HL-60/S4 (cell line): ENCODE measurements around the gene SHANK3.

Source experiments
- in situ Hi-C: fragments of 300-500 bp; cut with MboI; formaldehyde crosslinking; loops from 2 replicates; pipeline ENCODE4 v1.14.3; 2022; ENCODE audit warnings: low sequenced_read_pairs

Gene SHANK3

DNA sequence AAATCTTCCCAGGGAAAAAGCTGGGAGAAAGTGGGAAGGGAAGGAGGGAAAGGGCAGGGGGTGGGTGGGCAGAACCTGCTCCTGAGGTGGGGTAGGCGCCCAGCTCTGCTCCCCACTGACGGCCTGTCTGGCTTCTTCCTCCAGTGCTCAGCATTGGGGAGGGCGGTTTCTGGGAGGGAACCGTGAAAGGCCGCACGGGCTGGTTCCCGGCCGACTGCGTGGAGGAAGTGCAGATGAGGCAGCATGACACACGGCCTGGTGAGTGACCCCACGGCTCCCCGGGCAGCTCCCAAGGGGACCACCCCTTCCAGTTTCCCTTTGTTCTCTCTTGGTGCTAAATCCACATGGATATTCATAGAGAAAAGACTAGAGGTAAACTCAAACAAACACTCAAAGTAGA lies 25.9 kb downstream of the SHANK3 start:
- in situ Hi-C loops, result no loop called here

DNA sequence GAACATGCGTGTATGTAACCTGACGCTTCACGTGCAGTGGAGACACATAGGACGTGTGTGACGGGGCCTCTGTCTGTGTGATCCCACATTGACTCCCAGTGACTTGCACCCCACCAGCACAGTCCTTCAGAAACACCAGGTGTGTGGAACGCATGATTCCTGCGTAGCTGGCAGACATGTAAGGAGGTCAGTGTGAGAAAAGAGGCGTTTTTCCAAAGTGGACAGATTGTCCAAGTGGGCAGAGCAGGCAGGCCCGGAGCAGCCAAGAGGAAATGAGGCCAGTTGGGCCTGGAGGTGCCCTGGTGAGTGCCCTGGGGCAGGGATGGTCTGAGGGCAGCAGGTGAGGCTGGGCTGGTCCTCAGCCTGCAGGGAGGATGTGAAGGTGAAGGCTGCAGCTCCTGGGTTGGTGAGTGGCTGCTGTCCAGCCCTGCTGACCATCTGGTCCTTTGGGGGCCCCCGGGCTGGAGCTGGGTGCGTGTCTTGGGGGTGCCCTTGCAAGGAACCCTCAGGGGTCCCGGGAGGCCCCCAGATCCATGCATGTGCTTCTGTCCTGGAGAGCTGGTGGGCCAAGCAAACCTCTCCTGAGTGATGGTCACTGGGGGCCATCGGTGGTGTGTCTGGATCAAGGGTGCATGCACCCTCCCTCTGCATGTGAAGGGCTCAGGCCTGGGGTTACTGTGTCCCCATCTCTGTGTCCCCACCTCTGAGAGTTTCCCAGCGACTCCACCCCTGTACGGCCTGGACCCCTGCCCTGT lies 26.6 kb downstream of the SHANK3 start:
- in situ Hi-C loops, result no loop called here

DNA sequence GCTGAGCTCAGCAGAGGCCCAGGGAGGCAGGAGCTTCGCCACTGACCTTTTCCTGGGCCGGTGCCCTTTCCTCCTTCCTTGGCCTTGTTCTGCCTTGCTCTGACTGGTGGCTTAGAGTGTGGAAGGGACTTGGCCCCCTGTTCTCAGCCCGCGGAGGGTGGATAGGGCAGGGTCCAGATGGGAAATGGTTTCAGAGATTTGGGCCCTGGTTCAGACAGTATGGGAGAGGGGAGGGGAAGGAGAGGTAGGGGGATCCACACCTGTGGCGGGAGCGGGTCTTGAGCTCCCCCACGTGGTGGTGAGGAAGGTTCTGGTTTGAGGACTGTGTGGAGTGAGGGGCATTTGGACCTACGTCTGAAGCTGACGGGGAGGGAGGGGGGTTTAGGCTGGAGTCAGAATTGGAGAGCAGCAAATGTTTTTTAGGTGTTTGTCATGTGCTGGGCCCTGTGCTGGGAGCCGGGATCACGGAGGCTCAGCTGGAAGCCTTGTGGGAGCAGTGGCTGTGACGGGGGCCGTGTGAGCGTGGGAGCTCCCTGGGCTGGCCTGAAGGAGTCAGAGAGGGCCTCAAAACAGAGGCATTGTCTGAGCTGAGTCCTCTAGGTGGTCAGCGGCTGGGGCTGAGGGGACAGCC lies 27.2 kb downstream of the SHANK3 start:
- in situ Hi-C loops, result no loop called here

DNA sequence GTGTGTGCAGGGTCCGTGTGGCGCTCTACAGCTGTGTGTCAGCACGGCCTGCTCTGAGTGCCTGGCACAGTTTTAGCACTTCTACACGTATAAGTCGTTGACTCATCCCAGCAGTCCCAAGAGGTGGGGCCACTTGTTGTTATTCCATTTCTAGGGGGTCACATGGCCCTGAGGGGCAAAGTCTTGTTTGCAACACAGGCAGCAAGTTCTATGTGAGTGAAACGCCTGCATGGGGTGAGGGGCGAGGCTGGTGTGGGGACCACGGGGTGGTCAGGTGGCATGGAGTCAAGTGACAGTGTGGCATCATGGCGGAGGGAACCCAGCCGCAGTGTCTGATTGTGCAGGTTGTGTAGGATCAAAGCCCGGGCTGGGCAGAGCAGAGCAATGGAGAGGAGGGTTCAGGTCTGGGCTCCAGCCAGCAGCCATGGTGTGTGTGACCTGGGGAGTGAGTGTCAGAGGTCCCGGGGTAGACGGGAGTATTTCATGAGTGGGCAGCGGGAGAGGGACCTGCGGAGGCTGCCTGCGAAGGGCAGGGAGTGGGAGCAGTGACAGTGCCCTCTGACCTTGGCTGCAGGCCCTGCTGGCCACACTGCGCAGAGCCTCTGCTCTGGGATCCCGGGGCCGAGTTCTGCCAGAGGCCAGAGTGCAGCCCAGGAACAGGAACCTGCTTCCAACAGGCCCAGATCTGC lies 27.9 kb downstream of the SHANK3 start:
- in situ Hi-C loops, result no loop called here

DNA sequence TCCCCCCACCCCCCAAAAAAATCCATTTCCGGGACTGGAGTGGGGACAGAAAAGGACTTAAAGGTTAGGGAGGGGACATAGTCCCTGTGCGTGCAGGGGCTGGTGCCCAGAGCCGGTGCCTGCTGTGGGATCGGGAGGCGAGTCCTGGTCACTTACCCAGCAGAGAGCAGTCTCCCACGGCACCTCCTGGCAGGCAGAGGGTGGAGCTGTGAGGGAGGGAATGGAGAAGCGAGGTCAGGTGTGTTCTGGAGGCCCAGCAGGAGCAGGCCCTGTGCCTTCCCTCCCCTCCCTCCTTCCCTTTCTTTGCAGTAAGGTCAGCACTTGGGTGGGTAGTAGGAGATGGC lies 28.4 kb downstream of the SHANK3 start:
- in situ Hi-C loops, result no loop called here

DNA sequence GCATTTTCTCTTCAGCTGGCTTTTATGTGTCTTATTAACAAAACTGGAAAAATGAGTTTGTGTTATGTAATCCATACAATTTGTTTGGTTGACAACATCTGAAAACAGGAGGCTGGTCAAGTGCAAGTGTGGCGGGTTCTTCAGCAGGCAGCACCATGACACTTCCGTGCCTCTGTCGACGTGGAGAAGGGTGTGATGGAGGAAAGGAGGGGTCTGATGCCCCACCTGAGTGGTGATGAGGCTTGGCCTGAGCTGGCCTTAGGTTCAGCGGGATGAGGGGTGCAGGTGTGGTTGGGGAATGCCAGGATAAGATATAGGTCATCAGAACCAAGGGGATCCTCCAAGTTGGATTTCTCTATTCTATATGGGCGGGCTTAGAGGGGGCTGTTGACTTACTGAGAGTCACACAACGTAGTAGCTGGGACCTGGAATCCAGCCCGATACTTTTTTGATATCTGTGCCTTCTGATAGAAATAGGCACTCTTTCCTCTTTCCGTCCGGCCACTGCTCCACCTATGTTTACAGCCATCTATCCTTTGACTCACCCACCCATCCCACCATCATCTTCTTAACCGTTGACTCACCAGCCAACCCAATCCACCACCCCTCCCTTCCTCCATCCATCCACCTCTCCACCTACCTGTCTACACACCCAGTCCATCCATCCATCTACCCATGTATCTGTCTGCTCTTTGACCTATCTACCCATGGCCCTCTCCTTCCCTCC lies 29.0 kb downstream of the SHANK3 start:
- in situ Hi-C loops, result no loop called here

- in situ Hi-C loops, result no loop called here
These were observed 29.6 kb downstream of the SHANK3 start for GRCh38 chr22:50702261-50702671.

- in situ Hi-C loops, result no loop called here
These were observed 30.4 kb downstream of the SHANK3 start for GRCh38 chr22:50702821-50703725.

DNA sequence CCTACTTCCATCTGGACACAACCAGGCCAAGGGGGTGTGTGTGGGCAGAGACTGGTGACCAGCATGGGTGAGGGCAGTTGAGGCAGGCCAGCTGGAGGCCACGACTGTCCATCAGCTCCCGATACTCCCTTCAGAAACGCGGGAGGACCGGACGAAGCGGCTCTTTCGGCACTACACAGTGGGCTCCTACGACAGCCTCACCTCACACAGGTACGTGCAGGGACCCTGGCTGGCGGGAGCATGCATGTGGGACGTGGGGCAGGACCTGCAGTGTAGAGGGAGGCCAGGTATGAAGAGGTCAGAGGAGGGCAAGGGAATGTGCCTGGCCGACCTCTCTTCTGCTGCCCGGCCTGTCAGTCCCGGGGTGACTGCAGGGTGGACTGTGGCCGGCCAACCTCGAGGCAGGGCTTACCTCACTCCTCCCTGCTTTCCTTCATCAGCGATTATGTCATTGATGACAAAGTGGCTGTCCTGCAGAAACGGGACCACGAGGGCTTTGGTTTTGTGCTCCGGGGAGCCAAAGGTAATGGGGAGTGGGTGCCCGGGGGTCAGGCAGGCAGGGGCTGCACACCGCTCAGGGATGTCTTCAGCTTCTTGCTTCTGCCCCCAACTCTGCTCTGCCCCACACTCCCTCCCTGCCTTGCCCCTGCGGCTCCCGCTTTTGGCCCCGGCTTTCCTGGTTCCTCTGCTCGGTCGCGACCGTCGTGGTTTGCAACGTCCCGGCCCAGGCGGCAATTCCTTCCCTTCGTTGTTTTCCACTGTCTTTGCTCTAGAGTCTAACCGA lies 31.3 kb downstream of the SHANK3 start:
- in situ Hi-C loops, result no loop called here

GRCh38 chr22:50704510-50705218 lies 32.0 kb downstream of the SHANK3 start:
- in situ Hi-C loops, result no loop called here

- in situ Hi-C loops, result no loop called here
These were observed 32.6 kb downstream of the SHANK3 start for GRCh38 chr22:50705219-50705691.

- in situ Hi-C loops, result no loop called here
These were observed 33.3 kb downstream of the SHANK3 start for GRCh38 chr22:50705851-50706351.

DNA sequence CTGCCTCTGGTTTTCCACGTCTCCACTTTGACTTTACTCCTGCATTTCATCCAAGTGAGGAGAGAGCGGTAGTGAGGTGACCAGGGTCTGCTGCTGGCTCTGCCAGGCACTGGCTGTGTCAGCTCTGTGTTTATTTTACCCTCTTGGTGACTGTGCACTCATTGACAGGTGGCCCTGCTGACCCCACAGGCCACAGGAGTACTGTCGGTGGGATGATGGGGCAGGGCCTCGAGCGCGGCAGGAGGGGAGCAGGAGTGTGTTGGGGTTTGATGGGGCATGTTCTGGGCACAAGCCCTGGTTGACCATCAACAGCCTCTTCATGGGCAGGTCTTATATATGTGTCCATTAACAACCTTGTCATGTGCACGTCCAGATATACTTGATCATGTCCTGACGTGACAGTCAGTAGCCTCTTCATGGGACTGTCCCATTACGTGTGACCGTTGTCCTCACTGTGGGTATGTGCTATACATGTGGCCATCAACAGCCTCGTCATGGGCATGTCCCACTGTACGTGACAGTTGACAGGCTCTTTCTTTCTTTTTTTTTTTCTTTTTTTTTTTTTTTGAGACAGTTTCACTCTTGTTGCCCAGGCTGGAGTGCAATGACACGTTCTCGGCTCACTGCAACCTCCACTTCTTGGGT lies 34.0 kb downstream of the SHANK3 start:
- in situ Hi-C loops, result no loop called here

DNA sequence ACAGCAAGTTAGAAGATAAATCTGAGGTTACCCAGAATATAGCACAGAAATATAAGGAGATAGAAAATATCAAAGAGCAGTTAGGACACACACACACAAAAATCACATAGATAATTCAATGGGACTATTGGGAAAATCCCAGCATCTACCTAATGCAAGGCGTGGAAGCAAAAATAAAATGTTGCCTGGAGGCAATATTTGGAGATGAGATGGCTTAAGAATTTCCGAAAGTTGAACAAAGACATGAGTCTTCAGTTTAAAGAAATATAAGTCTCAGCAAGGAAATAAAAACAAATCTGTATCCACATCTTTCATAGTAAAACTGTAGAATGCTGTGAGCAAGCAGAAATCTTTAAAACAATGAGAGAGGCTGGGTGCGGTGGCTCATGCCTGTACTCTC lies 35.9 kb downstream of the SHANK3 start:
- in situ Hi-C loops, result no loop called here

GRCh38 chr22:50708996-50709395 lies 36.4 kb downstream of the SHANK3 start:
- in situ Hi-C loops, result no loop called here

DNA sequence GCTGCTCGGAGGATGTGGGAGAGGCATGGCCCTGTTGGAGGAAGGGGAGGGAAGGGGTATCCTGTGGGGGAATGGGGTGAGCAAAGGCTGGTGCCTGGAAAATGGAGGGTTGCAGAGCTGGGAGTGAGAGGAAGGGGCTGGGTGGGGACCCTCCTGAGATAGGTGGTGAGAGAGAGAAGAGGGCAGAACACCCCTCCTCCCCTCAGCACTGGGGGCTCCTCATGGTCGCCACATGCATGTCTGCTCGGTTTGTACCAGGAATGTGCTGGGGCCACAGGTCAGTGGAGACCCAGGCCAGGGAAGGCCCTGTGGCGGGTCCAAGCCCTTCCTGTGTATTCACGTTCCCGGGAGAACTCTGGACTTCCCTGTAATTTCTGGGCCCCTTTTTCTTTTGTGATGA lies 37.6 kb downstream of the SHANK3 start:
- in situ Hi-C loops, result no loop called here

DNA sequence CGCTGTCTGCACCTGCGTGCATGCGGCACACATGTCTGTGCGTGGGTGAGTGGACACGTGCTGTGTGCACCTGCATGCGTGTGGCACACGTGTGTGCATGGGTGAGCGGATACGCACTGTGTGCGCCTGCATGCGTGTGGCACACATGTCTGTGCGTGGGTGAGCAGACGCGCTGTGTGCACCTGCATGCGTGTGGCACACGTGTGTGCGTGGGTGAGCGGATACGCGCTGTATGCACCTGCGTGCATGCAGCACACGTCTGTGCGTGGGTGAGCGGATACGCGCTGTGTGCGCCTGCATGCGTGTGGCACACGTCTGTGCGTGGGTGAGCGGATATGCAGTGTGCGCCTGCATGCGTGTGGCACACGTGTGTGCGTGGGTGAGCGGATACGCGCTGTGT lies 38.3 kb downstream of the SHANK3 start:
- in situ Hi-C loops, result no loop called here
